GM08714 (cell line): ENCODE measurements around the gene IQCH.
"Not testable (repeated sequence)": the region's sequence is repeated elsewhere in the genome, so short reads cannot be mapped to it uniquely, and the experiment has no call there.

Experiments
- H3K4me3 ChIP-seq: fragments of 200-500 bp; sonication (Bioruptor generic); 2 replicates; pipeline ENCODE4 v1.5.1; 2014; ENCODE audit warnings: mild to moderate bottlenecking, low read length, inconsistent platforms
- ZNF274 ChIP-seq: IDR thresholded peaks from 2 replicates; pipeline ENCODE4 v1.6.1; 2012; ENCODE audit warnings: mild to moderate bottlenecking, low read depth, low read length

IQCH gene

GRCh38 chr15:67335534-67336222 lies 81.1 kb downstream of the IQCH start:
- no peak overlapping the region for H3K4me3 ChIP-seq
- TF ChIP-seq ZNF274, result no peak

- no peak for TF ChIP-seq ZNF274
- no peak overlapping the region for H3K4me3 ChIP-seq
Measured at GRCh38 chr15:67340630-67341029, 86.0 kb downstream of the IQCH start.

GRCh38 chr15:67341539-67341938 lies 87.0 kb downstream of the IQCH start:
- H3K4me3 ChIP-seq, result no peak overlapping the region
- no peak for TF ChIP-seq ZNF274

- H3K4me3 ChIP-seq, result no peak overlapping the region
- no peak for TF ChIP-seq ZNF274
Measured at GRCh38 chr15:67343206-67343605, 88.6 kb downstream of the IQCH start.

- H3K4me3 ChIP-seq, result no peak overlapping the region
- no peak for TF ChIP-seq ZNF274
Measured at GRCh38 chr15:67349634-67350033, 95.0 kb downstream of the IQCH start.

- no peak overlapping the region for H3K4me3 ChIP-seq
- no peak for TF ChIP-seq ZNF274
Measured at GRCh38 chr15:67350042-67350441, 95.5 kb downstream of the IQCH start.

GRCh38 chr15:67358391-67358790 lies 103.8 kb downstream of the IQCH start:
- no peak for TF ChIP-seq ZNF274

GRCh38 chr15:67358812-67359211 lies 104.2 kb downstream of the IQCH start:
- H3K4me3 ChIP-seq, result no peak overlapping the region
- no peak for TF ChIP-seq ZNF274

More at GRCh38 chr15:67358391-67358790, 103.8 kb downstream of the IQCH start:
- H3K4me3 ChIP-seq, result no peak overlapping the region

- no peak for TF ChIP-seq ZNF274
- H3K4me3 ChIP-seq, result no peak overlapping the region
Measured at GRCh38 chr15:67359431-67360079, 105.0 kb downstream of the IQCH start.

- H3K4me3 ChIP-seq, result no peak overlapping the region
- TF ChIP-seq ZNF274, result no peak
Measured at GRCh38 chr15:67361100-67361499, 106.5 kb downstream of the IQCH start.

- not testable (repeated sequence) for H3K4me3 ChIP-seq
Measured at GRCh38 chr15:67363712-67364111, 109.1 kb downstream of the IQCH start.

- H3K4me3 ChIP-seq, result no peak overlapping the region
- TF ChIP-seq ZNF274, result no peak
Measured at GRCh38 chr15:67365994-67366393, 111.4 kb downstream of the IQCH start.

GRCh38 chr15:67366904-67367303 lies 112.3 kb downstream of the IQCH start:
- TF ChIP-seq ZNF274, result no peak
- H3K4me3 ChIP-seq, result no peak overlapping the region

- H3K4me3 ChIP-seq, result no peak overlapping the region
- no peak for TF ChIP-seq ZNF274
Measured at GRCh38 chr15:67369359-67369998, 114.9 kb downstream of the IQCH start.
